ENCODE measurements around the gene GCLC.

The GCLC gene

GRCh38 chr6:53458105-53458866, 86.6 kb downstream of the GCLC start:
- H3K9me3 ChIP-seq (ENCODE audit: control insufficient read depth, insufficient read depth, low read length) = no peaks in the 10 kb centered on the region
- no peaks in the 10 kb centered on the region for H3K36me3 ChIP-seq (ENCODE audit: control insufficient read depth, insufficient read depth, low read length)
- no peak overlapping the region for H3K4me3 ChIP-seq (ENCODE audit: low read length)
- H3K27me3 ChIP-seq (ENCODE audit: control insufficient read depth, insufficient read depth, low read length) = no peaks in the 10 kb centered on the region
- DNase-seq (ENCODE audit: low read depth, low spot score) = no peak
- H3K4me1 ChIP-seq (ENCODE audit: control insufficient read depth, insufficient read depth, low read length) = no peaks in the 10 kb centered on the region
- H3K27ac ChIP-seq (ENCODE audit: low read length) = no peak overlapping the region
- no CpG with 5 or more reads among the region's 3 CpGs for WGBS (ENCODE audit: insufficient coverage, insufficient read length)

DNA sequence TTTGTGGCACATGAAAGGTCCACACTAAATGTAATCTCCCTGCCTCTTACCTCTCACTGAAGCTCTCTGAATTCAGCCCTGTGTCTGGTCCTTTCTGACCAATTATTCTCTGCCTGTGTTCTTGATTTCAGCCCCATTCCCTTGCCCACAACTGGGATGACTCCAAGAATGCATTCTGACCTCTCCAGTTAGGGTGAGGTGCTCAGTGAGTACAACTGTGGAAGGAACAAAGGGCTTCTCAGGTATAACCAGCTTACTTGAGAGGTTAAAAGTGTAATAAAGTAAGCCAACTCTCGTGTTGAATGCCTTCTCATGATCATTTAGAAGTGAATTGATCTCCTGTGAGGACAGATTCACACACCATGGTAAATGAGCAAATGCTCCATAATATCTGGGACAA, 88.1 kb downstream of the GCLC start:
- WGBS (ENCODE audit: insufficient coverage, insufficient read length) = no CpG with 5 or more reads among the region's 1 CpG
- no peaks in the 10 kb centered on the region for H3K27me3 ChIP-seq (ENCODE audit: control insufficient read depth, insufficient read depth, low read length)
- H3K4me1 ChIP-seq (ENCODE audit: control insufficient read depth, insufficient read depth, low read length) = no peaks in the 10 kb centered on the region
- no peak overlapping the region for H3K4me3 ChIP-seq (ENCODE audit: low read length)
- DNase-seq (ENCODE audit: low read depth, low spot score) = no peak
- H3K9me3 ChIP-seq (ENCODE audit: control insufficient read depth, insufficient read depth, low read length) = no peaks in the 10 kb centered on the region
- no peak overlapping the region for H3K27ac ChIP-seq (ENCODE audit: low read length)
- no peaks in the 10 kb centered on the region for H3K36me3 ChIP-seq (ENCODE audit: control insufficient read depth, insufficient read depth, low read length)

GRCh38 chr6:53455678-53456077, 89.2 kb downstream of the GCLC start:
- WGBS (ENCODE audit: insufficient coverage, insufficient read length) = no CpG with 5 or more reads among the region's 1 CpG
- no peaks in the 10 kb centered on the region for H3K9me3 ChIP-seq (ENCODE audit: control insufficient read depth, insufficient read depth, low read length)

GRCh38 chr6:53451165-53451564, 93.7 kb downstream of the GCLC start:
- WGBS (ENCODE audit: insufficient coverage, insufficient read length) = no CpG with 5 or more reads among the region's 3 CpGs
- Histone ChIP-seq H3K36me3 (ENCODE audit: control insufficient read depth, insufficient read depth, low read length) (no peaks in the 10 kb centered on the region), H3K9me3 (ENCODE audit: control insufficient read depth, insufficient read depth, low read length) (no peaks in the 10 kb centered on the region; the same call in 1 of the 2 replicates)

More at GRCh38 chr6:53455678-53456077, 89.2 kb downstream of the GCLC start:
- Histone ChIP-seq H3K27me3 (ENCODE audit: control insufficient read depth, insufficient read depth, low read length) (no peaks in the 10 kb centered on the region), H3K27ac (ENCODE audit: low read length) (no peak overlapping the region), H3K4me1 (ENCODE audit: control insufficient read depth, insufficient read depth, low read length) (no peaks in the 10 kb centered on the region), H3K4me3 (ENCODE audit: low read length) (no peak overlapping the region), H3K36me3 (ENCODE audit: control insufficient read depth, insufficient read depth, low read length) (no peaks in the 10 kb centered on the region)
- no peak for DNase-seq (ENCODE audit: low read depth, low spot score)

GRCh38 chr6:53447865-53448264, 97.0 kb downstream of the GCLC start:
- Histone ChIP-seq H3K27me3 (ENCODE audit: control insufficient read depth, insufficient read depth, low read length) (no peaks in the 10 kb centered on the region), H3K27ac (ENCODE audit: low read length) (no peak overlapping the region), H3K4me3 (ENCODE audit: low read length) (no peak overlapping the region), H3K36me3 (ENCODE audit: control insufficient read depth, insufficient read depth, low read length) (no peaks in the 10 kb centered on the region), H3K9me3 (ENCODE audit: control insufficient read depth, insufficient read depth, low read length) (no peaks in the 10 kb centered on the region; the same call in 1 of the 2 replicates), H3K4me1 (ENCODE audit: control insufficient read depth, insufficient read depth, low read length) (no peaks in the 10 kb centered on the region)
- no CpG with 5 or more reads among the region's 2 CpGs for WGBS (ENCODE audit: insufficient coverage, insufficient read length)
- DNase-seq (ENCODE audit: low read depth, low spot score) = no peak

More at GRCh38 chr6:53451165-53451564, 93.7 kb downstream of the GCLC start:
- Histone ChIP-seq H3K27me3 (ENCODE audit: control insufficient read depth, insufficient read depth, low read length) (no peaks in the 10 kb centered on the region), H3K4me1 (ENCODE audit: control insufficient read depth, insufficient read depth, low read length) (no peaks in the 10 kb centered on the region), H3K27ac (ENCODE audit: low read length) (no peak overlapping the region), H3K4me3 (ENCODE audit: low read length) (no peak overlapping the region)
- no peak for DNase-seq (ENCODE audit: low read depth, low spot score)
